SH-SY5Y (cell line): ENCODE results near the gene CFAP65.

Source experiments
- GATA2 ChIP-seq: IDR thresholded peaks from 2 replicates; pipeline ENCODE4 v1.6.1; 2011; ENCODE audit warnings: mild to moderate bottlenecking, low read depth, low read length
- GATA3 ChIP-seq: IDR thresholded peaks from 2 replicates; pipeline ENCODE4 v1.6.1; 2011; ENCODE audit warnings: low read depth, mild to moderate bottlenecking, low read length, moderate library complexity

The CFAP65 gene

GRCh38 chr2:219041252-219041651, at the start of gene CFAP65:
Gene CFAP65 (minus strand): TSS chr2:219041516. CDS start chr2:219039048, 2,468 bp downstream.
- TF ChIP-seq GATA3: no peak

- TF ChIP-seq GATA2 (no peak), GATA3 (no peak)
Observed at GRCh38 chr2:219090436-219091299, 49.4 kb upstream of the CFAP65 start.

GRCh38 chr2:219089330-219089729, 48.0 kb upstream of the CFAP65 start:
- TF ChIP-seq GATA2 (no peak), GATA3 (no peak)

- TF ChIP-seq GATA3: no peak
- TF ChIP-seq GATA2: no peak
Observed at GRCh38 chr2:219087848-219088247, 46.5 kb upstream of the CFAP65 start.

GRCh38 chr2:219087361-219087760, 46.0 kb upstream of the CFAP65 start:
- TF ChIP-seq GATA3: no peak
- TF ChIP-seq GATA2: no peak

- TF ChIP-seq GATA2: no peak
- no peak for TF ChIP-seq GATA3
Observed at GRCh38 chr2:219086196-219086595, 44.9 kb upstream of the CFAP65 start.

- TF ChIP-seq GATA2 (no peak), GATA3 (no peak)
Observed at GRCh38 chr2:219084791-219085190, 43.5 kb upstream of the CFAP65 start.

- TF ChIP-seq GATA3 (no peak), GATA2 (no peak)
Observed at GRCh38 chr2:219082332-219082958, 41.1 kb upstream of the CFAP65 start.

- TF ChIP-seq GATA3 (no peak), GATA2 (no peak)
Observed at GRCh38 chr2:219081701-219082331, 40.5 kb upstream of the CFAP65 start.

- no peak for TF ChIP-seq GATA2
Observed at GRCh38 chr2:219081096-219081495, 39.8 kb upstream of the CFAP65 start.

GRCh38 chr2:219079417-219079816, 38.1 kb upstream of the CFAP65 start:
- TF ChIP-seq GATA3 (no peak), GATA2 (no peak)

GRCh38 chr2:219078951-219079350, 37.6 kb upstream of the CFAP65 start:
- TF ChIP-seq GATA3 (no peak), GATA2 (no peak)

GRCh38 chr2:219078126-219078525, 36.8 kb upstream of the CFAP65 start:
- TF ChIP-seq GATA3: no peak
- TF ChIP-seq GATA2: no peak

- no peak for TF ChIP-seq GATA3
- TF ChIP-seq GATA2: no peak
Observed at GRCh38 chr2:219076253-219076652, 34.9 kb upstream of the CFAP65 start.
